HS-5 (cell line): ENCODE data around the gene ZFYVE27.

Experiments used
- DNase-seq: peaks from one replicate; pipeline ENCODE4 v3.0.0-alpha.2; 2012; ENCODE audit warnings: low read depth

Gene ZFYVE27

DNA sequence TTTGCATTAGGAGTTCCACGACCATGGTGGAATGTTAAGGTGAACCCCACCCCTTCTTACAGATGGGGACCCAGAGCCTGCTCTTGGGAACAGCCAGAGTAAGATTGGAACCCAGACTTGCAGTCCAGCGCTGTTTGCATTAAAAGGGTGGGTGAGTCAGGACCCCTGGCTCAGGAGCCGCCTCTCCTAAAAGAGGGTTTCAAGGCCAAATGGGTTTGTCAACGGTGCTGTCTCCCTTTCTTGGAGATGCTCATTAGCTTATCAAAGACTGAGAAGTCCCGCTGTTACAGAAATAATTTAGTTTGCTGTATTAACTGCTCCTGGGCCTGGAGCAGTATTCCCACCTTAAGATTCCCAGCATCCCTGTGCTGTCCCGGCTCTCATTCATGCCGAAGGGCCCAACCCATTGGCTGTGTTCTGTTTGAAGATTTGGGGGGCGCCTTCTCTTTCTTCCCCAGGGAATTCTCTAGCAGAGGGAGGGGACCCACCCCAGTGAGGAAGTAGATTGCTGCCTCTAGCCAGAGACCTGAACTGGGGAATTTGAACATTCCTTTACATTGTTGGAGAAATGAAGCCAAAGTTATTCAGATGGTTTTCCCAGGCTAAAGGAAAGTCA, 21.6 kb upstream of the ZFYVE27 start:
- DNase-seq: no peak

DNA sequence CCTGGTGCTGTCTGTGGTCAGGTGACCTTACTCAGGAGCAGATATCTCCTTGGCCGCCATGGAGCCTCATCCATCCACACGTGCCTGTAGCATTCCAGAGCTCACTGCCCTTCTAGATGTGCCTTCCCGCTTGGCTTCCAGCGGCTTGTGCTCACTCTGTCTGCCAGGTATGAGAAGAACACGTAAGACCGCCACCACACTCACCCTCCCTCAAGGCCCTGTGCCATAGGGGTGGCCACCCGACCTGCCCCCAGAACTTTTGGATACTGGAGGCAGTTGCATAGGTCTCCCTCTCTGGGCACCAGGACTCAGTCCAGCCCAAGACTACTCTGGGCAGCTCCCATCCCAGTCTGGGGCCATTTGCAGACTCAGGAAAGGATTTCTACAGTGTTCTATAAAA, 19.3 kb upstream of the ZFYVE27 start:
- no peak for DNase-seq

DNA sequence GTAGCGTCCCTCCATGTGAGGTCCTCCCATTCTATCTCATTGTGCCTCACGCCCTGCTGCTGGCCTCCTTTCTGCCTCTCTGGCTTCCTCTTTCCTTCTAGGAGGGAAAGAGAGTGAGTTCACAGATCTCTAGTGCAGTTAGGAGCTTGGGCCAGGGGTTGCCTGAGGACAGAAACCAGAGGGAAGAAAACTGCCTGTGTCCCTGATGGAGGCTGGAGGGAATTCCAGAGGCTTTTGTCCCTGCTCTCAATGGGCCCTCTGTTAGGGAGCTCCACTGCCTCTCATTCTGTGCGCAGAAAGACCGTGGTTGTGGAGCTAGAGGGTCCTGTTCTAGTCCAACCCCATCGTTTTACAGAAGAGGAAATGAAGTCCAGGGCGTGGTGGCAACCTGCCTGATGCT, 18.8 kb upstream of the ZFYVE27 start:
- DNase-seq: no peak

DNA sequence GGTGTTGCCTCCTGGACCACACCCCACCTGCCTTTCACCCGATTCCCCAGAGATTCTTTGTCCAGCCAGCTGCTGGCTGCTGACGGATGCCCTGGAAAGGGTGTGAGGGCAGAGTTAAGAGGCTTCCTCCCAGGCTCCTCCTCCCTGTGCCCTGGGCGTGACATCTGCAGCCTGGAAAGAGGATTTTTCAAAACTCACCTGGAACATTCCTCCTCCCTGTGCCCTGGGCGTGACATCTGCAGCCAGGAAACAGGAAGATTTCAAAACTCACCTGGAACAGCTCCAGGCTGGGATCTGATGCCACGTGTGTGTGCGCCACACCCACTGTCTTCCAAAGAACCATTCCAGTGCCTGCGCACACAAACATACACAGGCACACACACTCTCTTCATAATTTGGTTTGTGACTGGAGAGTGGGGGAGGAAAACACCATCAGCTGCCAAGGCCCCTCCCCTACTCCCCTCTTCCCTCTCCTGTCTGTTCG, 18.2 kb upstream of the ZFYVE27 start:
- DNase-seq: no peak

DNA sequence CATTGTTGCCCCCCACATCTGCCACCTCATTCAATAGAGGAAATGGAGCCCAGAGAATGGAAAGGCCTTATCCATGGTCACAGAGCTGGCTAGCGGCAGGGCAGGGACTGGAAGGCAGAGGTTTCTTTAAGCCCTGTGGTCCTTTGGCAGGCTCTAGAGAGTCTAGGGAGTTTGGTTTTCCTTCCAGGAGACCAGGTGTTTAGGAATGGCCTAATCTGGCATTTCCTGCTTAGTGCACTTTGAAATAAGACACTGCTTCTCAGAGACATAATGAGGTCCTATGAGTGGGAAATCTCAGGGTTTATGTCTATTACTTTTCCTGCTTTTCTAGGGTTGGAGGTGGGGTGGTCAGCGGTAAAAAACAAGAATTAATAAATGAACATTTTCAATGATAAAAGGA, 17.3 kb upstream of the ZFYVE27 start:
- no peak for DNase-seq

DNA sequence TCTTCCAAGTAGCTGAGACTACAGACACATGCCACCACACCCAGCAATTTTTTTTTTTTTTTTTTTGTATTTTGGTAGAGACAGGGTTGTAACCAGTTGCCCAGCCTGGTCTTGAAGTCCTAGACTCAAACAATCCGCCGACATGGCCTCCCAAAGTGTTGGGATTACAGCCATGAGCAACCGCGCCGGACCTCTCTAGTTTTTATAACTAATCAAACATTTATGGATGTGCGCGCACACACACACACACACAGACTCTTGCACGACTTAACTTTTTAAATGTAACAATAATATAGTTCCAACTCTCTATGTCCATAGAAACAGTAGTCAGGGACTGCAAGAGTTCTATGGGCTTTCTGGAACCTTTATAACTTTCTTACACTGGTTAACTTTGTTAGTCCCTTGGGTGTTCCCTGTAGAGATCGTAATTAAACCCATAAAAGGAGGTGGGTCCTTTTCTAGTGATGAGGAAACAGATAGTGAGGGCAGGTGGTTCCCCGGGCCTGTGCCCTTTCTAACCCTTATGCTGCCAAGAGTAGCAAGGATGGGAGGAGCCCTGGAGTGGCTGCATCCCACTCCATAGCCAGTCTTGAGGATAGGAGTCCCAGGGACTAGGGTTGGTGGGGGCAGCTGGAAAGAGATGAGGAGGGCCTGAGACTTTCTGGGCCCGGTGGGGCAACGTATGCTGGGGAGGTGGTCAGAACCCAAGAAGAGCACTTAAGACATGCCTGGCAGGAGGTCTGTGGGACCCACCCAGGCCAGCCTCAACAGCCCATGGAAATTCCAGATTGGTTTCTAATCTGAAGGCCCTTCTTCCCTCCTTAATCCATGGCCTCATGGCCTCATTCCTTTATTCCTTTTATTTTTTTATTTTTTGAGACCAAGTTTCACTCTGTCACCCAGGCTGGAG, 14.8 kb upstream of the ZFYVE27 start:
- no peak for DNase-seq

DNA sequence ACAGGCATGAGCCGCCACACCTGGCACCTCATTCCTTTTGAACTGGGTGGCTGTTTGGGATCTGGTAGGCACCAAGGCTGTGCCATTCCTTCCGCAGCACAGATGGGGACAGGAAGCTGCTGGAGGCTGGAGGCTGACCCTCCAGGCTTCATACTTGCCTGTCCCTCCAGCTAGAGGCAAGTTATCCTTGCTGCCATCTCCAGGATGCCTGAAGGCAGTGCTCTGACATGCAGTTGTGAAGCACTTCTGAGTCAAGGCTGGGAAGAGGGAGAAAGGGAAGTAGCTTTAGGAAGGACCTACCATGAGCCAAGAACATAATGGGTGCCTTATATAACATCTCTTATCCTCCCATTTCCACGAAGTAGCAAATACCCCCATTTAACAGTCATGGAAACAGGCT, 13.9 kb upstream of the ZFYVE27 start:
- no peak for DNase-seq

DNA sequence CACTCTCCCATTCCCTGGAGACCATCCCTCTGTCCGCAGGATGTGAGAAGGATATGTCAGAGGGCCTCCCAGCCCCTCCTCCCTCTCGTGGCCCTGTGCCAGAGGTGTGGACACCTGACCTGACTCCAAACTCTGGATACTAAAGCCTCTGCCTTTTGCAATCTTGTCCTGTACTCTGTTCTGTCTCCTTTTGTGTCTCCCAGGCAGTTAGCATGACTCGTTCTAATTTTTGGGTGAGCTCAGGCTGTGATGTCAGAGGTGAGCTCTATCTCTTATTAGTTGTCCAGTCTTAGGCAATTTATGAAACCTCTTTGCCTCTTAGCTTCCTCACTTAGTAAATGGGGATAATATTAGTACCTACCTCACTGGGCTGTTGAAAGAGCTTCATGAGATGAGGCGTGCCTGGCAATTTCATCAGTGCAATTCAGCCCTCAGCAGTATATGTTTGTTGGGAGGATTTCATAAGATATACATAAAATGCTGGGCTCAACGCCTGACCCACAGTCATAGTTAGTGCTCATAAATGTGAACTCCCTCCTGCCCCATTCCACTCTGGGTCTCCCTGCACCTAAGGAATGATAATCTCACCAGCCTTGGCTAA, 12.5 kb upstream of the ZFYVE27 start:
- no peak for DNase-seq

DNA sequence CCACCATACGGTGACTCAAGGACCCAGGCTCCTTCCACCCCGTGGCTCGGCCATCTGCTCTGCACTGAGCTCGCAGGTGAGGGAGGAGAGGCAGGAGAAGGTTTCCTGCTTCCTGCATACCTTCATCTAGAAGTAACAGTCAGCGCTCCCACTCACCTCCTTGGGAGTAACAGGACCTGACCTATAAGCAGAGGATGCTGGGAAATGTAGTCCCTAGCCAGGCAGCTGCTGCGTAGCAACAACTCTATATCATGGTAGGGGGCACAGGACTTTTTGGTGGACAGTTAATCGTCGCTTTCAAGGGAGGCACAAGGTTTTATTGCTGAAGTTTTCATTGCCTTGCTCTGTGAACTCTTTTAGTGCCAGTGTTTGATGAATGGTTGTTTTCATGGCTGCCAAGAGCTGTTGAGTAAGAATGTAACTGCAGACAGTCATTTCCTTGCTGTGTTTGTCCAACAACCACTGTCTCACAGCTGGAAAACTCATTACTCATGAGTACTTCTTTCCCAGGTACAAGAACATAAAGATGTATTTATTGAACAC, 10.2 kb upstream of the ZFYVE27 start:
- DNase-seq: peak; percentile 42

DNA sequence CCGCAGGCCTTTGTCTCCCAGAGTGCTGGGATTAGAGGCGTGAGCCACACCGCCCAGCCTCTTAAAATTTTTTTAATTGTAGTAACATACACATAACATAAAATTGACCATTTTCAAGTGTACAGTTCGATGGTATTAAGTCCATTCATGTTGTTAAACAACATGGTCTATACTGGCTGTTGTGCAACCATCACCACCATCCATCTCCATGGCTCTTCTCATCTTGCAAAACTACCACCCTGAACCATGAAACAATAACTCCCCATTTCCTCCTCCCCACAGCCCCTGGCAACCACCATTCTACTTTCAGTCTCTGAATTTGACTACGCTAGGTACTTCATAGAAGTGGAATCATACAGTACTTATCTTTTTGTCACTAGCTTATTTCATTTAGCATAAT, 7.9 kb upstream of the ZFYVE27 start:
- DNase-seq: no peak

DNA sequence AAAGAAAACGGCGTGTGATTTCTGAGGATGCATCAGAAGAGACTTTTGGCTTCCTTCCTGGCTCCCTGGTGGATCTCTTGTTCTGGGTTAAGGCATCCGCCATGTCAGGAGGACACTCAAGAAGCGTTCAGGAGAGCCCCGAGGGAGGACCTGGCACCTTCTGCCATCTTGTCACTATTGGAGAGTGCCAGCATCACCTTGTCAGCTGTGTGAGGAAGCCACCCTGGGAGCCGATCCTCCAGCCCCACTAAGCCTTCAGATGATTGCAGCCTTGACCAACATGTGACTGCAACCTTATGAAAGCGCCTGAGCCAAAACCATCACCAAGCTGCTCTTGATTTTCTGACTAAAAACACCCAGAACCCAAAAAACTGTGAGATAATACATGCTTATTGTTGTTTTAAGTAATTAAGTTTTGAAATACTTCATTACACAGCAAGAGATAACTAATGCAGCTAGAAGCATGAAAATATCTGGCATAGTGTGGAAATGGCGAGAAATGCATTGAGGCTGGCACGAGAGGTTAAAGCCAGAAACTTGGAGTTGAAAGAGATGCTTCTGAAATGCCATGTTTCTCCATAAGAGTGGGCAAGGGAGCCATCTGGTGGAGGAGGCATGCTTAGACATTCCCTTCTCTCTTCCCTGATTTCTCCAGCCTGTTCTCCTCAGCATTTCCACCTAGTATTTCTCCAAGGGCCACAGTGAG, 5.4 kb upstream of the ZFYVE27 start:
- DNase-seq: peak; percentile 41

DNA sequence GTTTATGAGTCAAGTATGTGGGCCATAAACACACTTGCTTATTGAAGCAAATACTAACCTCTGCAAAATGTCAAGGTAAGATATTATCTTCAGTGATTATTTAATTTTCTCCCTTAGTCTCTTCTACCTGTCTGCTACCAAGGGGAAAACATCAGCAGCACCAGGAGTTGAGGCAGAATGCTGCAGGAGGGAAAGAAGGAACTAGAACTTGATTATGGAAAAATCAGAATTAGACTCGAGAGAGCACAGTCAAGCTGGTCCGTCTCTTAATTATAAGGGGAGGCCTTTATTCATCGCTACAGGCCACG, 4.9 kb upstream of the ZFYVE27 start:
- DNase-seq: no peak

DNA sequence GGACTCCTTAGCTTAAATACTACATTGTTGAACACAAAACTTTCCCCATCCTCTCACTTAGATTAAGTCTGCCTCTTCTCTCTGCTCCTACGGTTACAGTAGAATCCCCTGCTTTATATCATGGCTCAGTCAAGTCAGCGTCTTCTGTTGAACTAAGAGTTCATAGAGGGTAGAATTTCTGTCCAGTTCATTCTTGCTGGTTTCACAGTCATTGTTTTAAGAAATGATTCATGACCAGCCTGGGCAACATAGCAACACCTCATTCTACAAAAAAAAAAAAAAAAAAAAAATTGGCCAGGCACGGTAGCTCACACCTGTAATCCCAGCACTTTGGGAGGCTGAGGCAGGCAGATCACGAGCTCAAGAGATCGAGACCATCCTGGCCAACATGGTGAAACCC, 3.7 kb upstream of the ZFYVE27 start:
- no peak for DNase-seq

DNA sequence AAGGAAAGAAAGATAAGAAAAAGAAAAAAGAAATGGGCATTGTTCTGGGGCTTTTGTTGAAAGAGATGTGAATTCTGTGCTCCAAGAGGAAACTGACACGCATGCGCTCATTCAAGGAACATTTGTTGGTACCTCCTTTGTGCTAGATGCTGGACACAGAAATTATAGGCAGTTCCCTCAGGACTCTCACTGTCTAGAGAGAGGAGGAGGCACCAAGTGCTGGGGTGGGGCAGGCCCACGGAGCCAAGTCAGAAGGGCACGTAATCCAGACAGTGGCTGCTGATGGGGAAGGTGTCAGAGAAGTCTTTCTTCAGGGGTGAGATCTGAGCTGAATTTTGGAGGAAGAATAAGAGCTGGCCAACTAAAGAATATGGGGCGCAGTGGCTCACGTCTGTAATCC, 2.9 kb upstream of the ZFYVE27 start:
- no peak for DNase-seq

DNA sequence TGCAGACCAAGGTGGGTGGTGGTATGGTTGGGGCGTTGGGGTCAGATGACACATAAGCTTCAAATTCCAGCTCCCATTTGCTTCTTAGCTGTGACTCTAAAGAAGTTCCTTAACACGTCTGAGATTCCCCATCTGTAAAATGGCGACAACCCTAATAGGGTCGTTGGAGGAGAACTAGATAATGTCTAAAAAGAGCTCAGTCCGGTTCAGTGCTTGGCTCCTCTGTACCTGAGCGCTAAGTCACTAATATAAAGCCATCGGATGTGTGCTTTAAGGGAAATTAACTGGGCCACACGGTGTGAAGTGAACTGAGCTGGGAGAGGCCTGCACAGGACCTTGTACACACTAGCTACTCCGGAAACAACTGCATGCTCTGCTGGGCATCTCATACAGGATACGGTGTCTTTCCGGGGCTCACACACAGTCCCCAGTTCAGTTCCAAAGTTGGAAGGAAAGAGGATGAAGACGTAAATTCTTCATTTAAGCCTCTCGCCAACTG, 476 bp upstream of the ZFYVE27 start:
- DNase-seq: no peak

DNA sequence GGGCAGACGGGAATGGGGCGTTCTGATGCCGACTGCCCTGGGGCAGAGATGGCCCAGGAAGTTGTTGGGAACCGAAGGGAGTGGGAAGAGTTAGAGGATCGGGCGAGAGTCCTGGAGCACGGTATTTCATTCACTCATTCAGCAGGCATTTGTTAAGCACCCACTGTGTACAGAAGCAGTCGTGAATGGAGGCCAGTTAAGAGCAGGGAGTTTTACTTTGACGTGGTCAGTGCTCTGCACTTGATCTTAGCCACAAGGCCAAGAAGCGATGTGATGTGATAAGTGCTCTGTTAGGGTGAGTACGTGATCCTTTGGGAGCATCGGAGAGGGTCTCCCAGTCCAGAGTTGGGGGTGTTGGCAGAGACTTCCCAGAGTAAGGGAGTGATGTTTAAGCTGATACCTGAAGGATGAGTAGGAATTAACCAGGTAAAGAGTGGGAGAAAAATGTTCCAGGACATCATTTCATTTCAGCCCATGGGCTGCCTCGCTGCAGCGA, 890 bp downstream of the ZFYVE27 start:
- no peak for DNase-seq

DNA sequence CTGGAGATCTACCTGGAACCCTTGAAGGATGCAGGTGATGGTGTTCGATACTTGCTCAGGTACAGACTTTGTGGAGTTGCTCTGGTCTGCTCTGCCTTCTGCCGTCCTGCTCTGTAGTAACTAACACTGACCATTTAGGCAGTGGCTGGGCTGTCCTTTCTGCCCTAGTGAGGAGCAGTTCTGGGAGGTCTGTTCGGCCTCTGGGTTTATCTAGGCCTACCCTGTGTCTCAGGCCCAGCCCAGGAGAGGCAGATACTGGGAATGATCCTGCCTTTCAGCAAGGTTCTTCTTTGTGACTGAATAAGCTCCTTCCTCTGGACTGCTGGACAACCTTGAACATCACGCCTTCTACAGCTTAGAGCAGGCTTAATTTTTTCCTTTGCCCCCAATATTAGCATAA, 1.7 kb downstream of the ZFYVE27 start:
- no peak for DNase-seq

DNA sequence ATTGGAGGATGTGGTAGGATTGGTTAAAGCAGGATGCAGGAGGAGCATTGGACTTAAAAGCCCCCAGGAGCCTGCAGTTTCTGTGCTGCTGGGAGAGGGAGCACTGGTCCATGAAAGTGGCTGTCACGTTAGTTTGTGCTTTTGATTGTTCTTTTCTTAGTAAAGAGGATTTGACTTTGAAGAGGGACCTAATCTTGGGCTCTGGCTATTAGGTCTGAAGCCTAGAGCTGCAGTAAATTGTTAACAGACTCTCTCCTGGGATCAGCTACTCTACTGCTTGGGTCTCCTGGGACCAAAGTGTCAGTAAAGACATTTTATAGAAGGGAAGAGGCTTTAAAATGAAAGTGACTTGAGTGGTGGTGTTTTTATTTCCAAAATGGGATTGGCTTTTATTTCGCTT, 3.7 kb downstream of the ZFYVE27 start:
- DNase-seq: no peak

DNA sequence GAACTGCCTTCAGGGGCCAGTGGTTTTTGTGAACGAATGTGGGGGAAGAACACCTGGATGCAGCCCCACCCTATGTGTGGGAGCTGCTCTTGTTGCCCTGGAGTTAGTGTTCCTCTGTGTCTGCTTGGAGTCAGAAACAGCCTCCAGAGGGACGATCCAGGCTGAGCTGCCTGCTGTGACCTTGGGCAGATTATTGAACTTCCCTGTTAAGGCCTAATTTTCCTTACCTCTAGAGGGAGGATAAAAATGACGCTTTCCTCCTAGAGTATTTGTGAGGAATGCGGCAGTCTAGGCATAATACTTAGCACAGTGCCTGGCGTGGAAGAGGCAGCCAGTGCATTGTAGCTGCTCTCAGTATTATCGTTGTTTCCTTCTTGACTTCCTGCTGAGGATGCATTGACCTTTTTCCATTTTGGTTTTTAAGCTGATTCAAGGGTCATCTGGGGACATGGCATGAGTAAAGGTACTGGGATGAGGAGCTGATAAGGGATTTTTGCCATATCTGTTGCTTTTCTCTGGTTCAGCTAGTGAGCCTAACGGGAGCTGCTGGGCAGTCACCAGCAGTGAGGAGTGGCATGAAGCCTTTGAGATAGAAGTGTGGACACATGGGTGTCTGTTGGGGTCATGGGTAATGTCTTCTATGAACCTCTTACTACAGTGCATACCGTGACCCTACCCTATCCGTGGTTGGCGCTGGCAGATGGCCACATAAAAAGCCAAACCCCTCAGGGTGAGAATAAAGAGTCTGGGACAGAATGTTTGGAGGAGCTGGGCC, 6.4 kb downstream of the ZFYVE27 start:
- no peak for DNase-seq

DNA sequence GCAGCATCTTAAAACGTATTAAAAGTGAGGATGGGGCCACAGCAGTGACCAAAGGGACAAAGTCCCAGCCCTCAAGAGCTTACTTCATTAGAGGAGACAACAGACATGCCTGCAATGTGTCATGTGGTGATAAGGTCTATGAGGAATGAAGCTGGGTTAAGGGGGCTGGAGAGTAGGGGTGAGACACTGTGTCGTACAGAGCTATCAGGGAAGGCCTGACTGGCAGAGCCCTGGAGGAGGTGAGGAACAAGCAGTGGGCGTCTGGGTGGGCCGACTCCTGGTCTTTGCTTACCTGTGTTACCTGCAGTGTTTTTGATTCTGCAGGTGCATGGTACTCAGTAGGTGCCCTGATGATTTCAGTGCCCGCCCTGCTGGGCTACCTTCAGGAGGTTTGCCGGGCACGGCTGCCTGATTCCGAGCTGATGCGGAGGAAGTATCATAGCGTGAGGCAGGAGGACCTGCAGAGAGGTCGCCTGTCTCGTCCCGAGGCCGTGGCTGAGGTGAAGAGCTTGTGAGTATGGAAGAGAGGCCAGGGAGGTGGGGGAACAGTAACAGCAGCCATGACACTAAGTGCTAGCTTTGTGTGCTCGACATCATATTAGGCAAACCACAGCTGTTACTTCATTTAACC, 7.6 kb downstream of the ZFYVE27 start:
- no peak for DNase-seq

DNA sequence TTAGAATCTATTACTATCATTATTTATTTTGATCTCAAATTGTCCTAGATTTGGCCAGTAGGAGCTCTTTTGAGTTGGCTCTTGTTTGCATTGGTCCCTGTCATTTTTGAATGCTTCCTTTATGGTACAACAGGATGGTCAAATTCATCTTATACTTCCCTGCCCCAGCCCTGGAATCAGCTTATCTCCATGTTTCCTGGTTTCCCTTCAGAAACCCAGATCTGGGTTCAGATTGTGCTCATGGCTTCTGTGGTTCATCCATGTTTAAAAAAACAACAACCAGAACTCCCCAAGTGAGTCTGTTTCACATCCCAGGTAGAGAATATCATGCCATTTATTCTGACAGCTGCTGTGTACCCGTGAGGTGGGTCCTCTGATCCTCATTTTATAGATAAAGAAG, 10.6 kb downstream of the ZFYVE27 start:
- no peak for DNase-seq
